Head of caudate nucleus (tissue), 42 donors: ENCODE results near the gene GAS5.
A peak's percentile ranks its signal among the peaks of the same experiment; 100 is the strongest.
"Not testable (repeated sequence)": the region's sequence is repeated elsewhere in the genome, so short reads cannot be mapped to it uniquely, and the experiment has no call there.

Source experiments
- DNase-seq, 42 donors: peaks; one replicate each; pipeline versions ENCODE4 v3.0.0 to v3.0.0-alpha.2; 2020 to 2021; ENCODE audit warnings: mixed read lengths in 7 of 42
- intact Hi-C: fragments of 100-400 bp; cut with DNase I; formaldehyde crosslinking; loops from one replicate; pipeline ENCODE4 v1.15.0; 2022

GAS5 gene

DNA sequence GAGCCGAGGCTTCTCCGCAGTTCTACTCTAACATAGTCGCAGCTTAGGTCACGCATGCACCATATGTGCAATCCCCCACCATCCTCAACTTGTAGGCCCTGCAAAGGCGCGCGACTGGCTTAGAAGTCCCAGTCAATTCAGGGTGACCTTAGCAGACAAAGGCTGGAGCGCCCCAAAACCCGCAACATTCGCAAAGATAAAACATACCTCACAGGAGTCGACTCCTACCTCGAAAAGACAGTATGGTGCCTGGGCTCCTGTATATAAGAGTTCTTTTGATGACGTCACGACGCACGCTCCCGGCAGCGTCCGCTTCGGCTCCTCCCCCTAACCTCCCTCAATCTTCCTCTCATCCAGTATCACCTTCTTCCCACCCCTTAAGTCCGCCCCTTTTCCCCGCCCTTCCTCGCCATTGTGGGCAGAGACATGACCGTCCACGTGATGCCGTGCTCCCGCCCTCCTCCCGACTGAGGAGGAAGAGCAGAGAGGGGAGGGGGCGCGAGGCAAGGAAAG, at the start of gene GAS5:
Gene GAS5, minus strand, starts transcription at position 237 of the 513 bp plus-strand sequence.
- intact Hi-C loops = loop anchor here (5.0 kb wide), 1 partner anchor 154 kb away; the partner anchor contains the start of gene RC3H1

DNA sequence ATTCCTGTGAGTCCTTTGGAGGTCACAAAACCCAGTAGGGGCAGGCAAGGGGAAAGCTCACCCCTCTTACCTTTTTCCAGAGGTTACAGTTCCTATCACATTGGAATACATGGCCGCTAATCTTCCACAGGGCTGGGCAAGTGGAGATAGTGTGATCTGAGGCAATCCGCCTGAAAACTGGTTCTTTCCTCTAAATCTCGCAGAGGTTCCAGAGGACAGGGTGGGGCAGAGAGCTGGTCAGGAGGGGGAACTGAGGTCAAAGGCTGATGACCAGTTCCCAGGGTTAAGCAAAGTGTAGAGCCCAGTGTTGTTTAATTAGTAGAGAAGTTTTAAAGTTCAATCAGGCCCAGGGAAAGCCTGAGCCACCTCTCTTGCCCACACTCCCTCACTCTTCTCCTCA, 49.4 kb upstream of the GAS5 start, which contains the start of gene SERPINC1:
Gene SERPINC1, minus strand, starts transcription at position 179 of the 400 bp plus-strand sequence. Its CDS starts 68 bp downstream, at position 111.
- no peak for DNase-seq
- intact Hi-C loops = no loop called here

More for the DNA sequence above, at the start of gene GAS5:
- DNase-seq = peak; percentile 92 to 100 (median 98)

DNA sequence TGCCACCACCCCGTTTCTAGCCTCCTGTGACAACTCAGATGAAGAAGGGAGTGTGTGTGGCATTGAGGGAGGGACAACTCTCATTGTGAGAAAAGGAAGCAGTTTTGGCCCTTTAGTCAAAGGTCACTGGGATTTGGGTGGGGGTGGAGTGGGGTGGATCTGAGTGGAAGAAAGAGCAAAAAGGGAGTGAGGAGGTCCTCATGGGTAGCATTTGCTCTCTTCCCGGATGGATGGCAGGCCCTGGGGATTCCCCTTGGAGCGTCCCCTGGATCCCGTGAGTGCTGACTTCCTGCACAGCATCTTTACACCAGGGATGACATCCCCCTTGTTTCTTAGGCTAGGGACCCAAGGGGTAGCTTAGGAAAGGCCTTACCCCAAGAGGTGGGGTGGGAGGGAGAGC, 48.9 kb upstream of the GAS5 start:
- DNase-seq = no peak
- intact Hi-C loops = no loop called here

DNA sequence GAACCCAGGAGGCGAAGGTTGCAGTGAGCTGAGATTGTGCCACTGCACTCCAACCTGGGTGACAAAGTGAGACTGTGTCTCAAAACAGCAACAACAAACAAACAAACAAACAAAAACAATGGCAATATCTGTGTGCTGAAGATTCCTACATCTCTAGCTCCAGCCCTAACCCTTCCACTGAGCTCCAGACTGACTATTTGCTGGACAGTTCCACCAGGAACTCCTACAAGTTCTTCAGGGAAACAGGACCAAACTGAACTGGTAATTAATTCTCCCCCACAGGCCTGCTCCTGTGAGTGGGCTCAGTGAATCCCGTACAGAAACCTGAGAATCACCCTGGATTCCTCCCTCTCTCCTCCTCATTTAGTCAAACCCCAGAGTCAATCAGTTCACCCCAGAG, 47.8 kb upstream of the GAS5 start:
- no peak for DNase-seq
- intact Hi-C loops = no loop called here

DNA sequence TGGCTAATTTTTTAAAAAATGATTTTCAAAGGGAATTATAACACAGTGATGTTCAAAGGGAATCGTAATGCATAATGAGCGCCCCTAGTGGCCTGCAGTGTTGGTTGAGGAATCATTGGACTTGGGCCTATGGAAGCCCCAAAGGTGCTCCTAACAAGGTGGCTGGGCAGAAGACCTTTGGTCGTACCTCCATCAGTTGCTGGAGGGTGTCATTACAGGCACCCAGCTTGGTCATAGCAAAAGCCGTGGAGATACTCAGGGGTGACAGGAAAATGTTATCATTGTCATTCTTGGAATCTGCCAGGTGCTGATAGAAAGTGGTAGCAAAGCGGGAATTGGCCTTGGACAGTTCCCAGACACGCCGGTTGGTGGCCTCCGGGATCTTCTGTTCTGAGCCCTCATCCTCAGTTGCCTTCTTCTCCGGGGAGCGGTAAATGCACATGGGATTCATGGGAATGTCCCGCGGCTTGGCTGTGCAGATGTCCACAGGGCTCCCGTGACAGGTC, 46.6 kb upstream of the GAS5 start:
- DNase-seq = no peak
- intact Hi-C loops = no loop called here

DNA sequence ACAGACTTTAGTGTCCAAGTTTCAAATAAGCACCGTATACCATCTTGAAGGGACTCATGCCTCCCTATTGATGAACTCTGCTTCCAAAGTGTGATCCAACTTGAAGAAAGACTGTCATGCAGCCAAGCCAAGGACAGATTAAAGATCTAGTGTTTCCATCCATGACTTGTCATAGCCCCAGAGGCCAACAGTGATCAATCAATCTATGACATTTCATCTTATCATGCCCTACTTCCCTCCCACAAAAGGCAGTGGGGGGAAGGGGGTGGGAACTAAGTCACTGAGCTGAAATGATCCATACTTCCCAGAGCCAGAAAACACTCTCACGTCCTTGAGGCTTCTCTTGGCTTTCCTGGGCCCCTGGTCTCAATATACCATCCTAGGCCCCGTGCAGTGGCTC, 45.3 kb upstream of the GAS5 start:
- intact Hi-C loops = no loop called here

DNA sequence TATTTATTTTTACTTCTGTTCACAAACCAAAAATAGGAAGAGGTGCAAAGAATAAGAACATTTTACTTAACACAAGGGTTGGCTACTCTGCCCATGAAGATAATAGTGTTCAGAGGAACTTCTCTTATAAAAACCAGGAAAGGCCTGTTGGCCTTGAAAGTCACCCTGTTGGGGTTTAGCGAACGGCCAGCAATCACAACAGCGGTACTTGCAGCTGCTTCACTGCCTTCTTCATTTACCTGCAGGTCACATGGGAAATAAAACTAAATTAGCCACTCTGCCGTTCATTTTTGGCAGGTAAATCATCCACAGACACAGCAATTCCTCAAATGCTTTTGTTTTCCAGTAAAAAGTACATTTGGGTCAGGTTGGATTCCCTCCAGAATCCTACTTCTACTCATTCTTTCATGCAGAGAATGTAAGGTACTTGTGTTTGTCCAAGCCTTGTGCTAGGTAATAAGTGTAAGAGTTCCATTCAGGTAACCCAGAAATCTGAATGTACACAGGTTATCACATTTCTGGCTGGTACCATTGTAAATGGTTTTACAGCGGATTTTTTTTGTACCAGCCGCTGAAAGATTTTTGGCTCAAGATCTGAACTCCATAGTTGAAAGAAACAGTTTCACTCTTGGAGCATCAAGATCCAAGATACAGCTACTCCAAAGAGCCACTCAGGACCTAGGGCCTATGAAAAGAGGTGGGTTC, 36.2 kb upstream of the GAS5 start:
- intact Hi-C loops = no loop called here
- no peak for DNase-seq

More for the DNA sequence above, 45.3 kb upstream of the GAS5 start:
- DNase-seq = no peak

DNA sequence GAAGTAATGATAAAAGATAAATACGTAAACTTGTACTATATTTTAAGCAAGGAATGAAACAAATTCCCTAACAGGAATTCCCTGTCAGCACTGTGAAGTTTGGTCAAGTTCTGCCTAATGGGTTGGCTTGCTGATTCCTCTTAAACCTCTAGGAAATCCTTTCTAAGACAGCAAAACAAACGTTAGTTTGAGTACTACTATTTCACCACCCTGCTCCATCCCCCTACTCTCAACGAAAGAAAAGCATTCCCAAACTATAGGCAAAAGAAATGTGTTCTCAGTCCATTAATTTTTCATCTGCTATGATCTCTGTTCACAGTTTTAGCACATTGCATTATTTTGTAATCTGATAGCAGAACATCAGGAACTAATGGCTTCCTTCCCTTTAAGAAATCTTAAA, 33.2 kb upstream of the GAS5 start:
- intact Hi-C loops = no loop called here

DNA sequence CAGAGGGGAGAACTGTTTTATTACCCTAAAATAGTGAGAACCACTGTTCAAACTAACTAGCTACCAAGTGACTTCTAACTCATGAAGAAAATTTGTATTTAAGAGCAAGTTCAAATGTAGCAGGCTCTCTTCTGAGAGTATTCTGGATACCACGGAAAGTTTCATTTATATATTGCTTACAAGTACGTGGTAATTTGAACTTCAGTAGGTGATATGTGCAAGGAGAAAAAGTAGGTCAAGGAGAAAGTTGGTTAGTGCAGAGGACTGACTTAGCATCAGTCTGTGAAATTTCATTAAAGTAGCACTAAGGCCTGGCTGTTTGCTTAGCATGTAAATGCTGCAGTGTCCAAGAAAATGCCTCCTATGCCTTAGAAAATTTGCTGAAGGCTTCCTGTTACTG, 32.6 kb upstream of the GAS5 start:
- intact Hi-C loops = no loop called here
- DNase-seq = no peak

More for the DNA sequence above, 33.2 kb upstream of the GAS5 start:
- DNase-seq = no peak

DNA sequence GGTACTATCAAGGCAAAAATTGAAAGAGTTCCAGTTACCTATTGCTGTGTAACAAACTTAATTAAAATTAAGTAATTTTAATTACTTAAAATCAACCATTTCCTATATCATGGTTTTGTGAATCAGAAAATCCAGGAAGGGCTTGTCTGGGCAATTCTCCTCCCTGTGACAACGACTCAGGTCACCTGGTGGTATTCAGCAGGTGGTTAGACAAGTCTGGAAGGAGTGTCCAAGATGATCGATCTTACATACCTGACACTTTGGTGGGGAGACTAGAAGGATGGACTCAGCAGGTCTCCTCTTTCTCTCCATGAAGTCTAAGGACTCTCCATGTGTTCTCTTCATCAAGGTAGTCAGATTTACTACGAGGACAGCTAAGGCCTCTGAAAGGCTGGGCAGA, 26.4 kb upstream of the GAS5 start:
- no peak for DNase-seq
- intact Hi-C loops = no loop called here

DNA sequence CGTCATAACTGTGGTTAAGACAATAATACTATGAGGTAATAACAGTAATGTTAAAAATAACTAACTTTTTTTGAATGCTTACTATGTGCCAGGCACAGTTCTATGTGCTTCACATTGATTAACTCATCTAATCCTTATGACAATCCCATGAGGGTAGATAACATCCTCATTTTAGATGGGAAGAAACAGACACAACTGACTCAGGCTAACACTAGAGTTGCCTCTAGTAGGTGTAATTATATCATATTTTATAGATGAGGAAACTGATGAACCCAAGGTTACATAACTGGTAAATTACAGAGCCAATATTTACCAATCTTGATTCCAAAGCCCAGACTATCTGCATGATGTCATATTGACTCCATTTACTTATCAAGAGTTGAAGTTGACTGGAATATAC, 25.8 kb upstream of the GAS5 start:
- DNase-seq = no peak
- intact Hi-C loops = no loop called here

DNA sequence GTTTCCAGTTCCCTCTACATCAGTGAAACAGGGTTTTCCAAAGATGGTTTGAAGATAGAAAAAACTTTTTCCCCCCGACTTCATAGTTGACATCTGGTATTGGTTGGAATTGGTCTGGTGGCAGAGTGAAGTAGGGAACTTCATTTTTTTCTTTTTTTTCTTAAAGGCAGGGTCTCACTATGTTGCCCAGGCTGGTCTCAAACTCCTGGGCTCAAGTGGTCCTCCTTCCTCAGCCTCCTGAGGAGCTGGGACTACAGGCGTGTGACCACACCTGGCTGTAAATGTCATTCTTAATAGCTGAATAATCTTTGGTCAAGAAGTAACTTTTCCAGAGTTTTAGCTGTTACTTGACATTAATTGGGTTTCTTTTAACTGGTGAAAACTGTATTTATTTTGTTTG, 22.1 kb upstream of the GAS5 start:
- DNase-seq = no peak
- intact Hi-C loops = no loop called here

DNA sequence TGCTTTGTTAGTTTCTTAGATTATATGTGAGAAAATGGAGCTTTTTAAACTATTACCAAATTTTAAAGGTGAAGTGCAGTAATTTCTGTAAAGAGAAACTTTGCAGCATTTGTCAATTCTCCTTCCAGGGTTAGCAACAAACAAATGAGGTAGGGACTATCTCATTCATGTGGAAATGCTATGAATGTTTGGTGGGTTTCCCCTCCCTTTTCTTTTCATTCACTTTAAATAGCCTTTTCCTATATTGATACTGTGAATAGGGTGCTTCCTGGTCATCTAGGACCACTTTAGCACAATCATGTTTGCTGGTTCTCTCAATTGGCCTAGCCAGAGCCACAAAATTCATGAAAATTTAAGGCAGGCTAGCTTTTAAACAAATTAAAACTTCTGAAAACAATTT, 21.0 kb upstream of the GAS5 start:
- intact Hi-C loops = no loop called here
- no peak for DNase-seq

DNA sequence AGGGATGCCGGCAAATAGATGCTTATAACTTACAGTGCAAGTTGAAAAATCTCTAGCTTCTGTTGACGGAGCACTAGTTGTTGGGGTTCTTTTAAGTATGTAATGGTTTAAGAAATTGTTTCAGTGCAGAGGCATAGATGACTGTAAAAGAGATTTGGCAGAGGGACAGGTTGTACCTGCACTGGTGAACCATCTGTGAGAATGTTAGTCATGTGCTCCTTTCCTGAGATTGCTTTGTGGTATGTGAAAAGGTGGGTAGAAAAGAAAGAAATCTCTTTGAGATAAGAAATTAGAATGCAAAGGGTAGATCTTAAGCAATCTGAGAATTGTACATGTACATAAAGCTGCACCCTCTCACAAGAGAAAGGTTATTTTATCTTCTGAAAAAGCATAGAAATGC, 19.8 kb upstream of the GAS5 start:
- intact Hi-C loops = no loop called here
- no peak for DNase-seq

DNA sequence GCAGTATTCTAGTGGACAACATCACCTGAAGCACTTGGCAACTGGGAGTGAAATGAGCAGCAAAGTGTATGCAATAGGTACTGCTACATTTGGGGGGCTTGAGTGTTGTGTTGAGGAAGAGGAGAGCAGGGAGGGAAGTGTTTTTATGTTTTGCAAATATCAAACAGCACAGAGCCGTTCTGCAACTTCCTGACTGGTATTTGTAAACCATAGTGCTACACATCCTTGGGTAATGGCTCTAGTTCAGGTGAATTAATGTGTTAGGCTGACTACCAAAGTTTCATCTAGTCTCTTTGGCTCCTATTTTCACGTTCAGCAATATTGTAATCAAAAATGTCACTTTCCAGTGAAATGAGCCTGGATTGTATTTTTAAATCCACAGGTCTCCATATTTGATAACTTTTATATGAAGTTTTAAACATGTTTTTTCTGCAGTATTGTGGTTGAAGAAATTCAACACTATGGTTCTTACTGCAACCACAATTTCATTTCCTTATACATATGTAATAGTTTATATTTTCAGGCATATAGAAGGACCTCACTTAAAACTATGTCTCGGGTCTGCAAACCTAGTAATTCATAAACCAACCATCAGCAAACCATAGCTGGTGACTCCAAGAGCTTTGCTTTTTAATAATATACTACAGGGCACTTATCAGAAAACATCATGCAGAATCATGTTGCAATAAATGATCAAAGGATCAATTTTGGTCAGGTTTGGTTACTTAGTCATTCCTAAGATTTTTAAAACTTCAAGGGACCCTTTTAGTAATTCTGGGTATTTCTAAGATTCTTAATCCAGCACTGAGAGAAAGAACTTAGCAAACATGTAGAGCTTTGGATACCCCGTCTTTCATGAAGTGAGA, 19.2 kb upstream of the GAS5 start:
- intact Hi-C loops = no loop called here
- no peak for DNase-seq

DNA sequence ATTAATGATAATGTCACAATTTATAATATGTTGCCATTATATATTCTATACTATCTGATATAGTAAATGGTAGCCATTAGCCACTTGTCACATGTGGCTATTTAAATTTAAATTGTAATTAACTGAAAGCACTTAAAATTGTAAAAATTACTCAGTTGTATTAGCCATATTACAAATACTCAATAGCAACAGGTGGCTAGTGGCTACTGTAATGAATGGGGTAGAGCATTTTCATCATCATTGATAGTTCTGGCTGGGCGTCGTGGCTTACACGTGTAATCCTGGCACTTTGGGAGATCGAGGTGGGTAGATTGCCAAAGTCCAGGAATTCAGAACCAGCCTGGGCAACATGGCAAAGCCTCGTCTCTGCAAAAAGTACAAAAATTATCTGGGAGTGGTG, 16.9 kb upstream of the GAS5 start:
- no peak for DNase-seq
- intact Hi-C loops = no loop called here

DNA sequence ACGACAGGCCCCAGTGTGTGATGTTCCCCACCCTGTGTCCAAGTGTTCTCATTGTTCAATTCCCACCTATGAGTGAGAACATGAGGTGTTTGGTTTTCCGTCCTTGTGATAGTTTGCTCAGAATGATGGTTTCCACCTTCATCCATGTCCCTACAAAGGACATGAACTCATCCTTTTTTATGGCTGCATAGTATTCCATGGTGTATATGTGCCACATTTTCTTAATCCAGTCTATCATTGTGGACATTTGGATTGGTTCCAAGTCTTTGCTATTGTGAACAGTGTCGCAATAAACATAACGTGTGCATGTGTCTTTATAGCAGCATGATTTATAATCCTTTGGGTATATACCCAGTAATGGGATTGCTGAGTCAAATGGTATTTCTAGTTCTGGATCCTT, 13.3 kb upstream of the GAS5 start:
- intact Hi-C loops, DNase-seq: not testable (repeated sequence)

DNA sequence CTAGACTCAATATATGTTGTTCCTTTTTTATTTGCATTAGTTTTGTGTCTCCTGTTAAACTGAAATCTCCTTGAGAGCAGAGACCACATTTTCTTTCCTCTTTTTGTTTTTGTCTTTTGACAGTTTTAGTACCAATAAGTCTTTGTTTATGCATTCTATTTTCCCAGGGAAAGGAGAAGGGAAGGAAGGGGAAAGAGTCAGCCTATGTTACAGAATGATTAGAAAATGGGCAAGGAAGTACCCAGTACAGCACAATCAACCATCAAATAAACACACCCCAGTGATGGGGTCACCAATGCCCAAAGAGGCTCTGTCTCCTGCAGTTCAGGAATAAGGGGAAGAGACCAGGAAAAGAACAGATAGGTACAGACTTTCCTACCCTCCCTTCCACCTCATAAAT, 10.5 kb upstream of the GAS5 start:
- intact Hi-C loops = no loop called here

DNA sequence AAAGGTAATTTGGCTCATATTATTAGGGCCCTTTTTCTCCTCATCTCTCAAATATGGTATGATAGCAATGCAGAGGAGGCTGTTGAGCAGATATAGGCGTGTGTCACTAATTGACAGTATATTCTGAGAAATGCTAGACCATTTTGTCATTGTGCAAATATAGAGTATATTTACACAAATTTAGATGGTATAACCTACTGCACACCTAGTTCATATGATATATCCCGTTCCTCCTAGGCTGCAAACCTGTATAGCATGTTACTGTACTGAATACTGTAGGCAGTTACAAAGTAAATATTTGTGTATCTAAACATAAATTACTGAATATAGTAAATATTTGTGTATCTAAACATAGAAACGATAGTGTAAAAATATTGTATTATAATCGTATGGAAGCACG, 8.9 kb upstream of the GAS5 start:
- intact Hi-C loops = no loop called here
- DNase-seq = no peak

More for the DNA sequence above, 10.5 kb upstream of the GAS5 start:
- no peak for DNase-seq

DNA sequence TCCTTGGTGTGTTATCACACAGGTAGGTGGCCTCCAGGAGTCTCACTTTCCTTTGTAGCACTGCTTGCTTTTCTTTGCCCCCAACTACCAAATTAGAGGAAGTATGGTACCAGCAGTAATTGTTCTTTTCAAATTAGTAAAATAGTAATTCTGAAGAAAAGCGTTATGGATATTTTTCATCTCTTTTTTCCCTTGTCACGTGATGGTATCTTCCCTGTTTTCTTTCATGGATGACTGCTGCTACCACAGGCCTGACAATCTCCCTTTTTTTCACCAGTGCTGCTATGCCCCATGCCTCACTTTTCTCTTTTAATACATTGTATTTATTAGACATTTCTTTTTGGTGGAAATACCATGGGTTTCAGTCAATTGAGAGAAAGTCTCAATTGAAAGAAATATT, 3.7 kb upstream of the GAS5 start:
- no peak for DNase-seq
- intact Hi-C loops = no loop called here
